ENCODE measurements around the gene NCEH1.

The NCEH1 gene

DNA sequence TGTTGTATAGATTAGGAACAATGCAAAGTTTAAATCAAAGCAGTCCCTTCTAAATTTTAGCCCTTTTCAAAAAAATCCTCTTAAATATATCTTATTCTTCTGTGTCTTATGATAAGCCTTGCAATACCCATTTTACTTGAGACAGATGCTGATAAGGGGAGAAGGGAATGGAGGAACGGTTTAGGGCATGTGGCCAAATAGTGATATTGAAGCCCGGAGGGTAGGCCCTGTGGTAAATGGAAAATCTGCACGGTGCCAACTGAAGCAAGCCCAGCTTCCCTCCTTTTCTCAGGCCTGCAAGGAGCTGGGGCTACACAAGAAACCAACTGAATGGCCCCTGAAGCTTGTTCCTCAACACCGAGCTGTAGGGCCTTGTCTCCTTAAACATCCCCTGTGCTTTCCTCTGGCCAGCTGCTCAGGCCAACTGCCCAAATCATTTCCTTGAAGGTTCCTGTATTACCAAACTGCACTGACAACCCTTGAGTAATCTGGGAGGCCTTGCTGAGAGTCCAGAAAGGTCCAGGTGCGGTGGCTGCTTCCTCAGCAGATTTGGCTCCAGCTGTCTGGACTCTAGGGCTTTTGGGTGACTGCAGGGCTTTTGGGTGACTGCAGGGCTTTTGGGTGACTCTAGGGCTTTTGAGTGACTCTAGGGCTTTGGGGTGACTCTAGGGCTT, 67.2 kb downstream of the NCEH1 start (continued):
- TF ChIP-seq, protein P1, sequence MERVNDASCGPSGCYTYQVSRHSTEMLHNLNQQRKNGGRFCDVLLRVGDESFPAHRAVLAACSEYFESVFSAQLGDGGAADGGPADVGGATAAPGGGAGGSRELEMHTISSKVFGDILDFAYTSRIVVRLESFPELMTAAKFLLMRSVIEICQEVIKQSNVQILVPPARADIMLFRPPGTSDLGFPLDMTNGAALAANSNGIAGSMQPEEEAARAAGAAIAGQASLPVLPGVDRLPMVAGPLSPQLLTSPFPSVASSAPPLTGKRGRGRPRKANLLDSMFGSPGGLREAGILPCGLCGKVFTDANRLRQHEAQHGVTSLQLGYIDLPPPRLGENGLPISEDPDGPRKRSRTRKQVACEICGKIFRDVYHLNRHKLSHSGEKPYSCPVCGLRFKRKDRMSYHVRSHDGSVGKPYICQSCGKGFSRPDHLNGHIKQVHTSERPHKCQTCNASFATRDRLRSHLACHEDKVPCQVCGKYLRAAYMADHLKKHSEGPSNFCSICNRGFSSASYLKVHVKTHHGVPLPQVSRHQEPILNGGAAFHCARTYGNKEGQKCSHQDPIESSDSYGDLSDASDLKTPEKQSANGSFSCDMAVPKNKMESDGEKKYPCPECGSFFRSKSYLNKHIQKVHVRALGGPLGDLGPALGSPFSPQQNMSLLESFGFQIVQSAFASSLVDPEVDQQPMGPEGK (CRISPR knock-in tag; IDR thresholded peaks at IDR 0.05; ENCODE audit: borderline replicate concordance): no peak
- no peak for TF ChIP-seq CSDC2 (CRISPR knock-in tag; IDR thresholded peaks at IDR 0.05)
- TF ChIP-seq OSR1 (CRISPR knock-in tag; IDR thresholded peaks at IDR 0.05): no peak
- TF ChIP-seq TOX (CRISPR knock-in tag; IDR thresholded peaks at IDR 0.05; ENCODE audit: borderline replicate concordance): no peak
- TF ChIP-seq ZFP30 (CRISPR knock-in tag; IDR thresholded peaks at IDR 0.05): no peak
- TF ChIP-seq ARNTL (CRISPR knock-in tag; IDR thresholded peaks at IDR 0.05; ENCODE audit: borderline replicate concordance, low read depth): no peak

DNA sequence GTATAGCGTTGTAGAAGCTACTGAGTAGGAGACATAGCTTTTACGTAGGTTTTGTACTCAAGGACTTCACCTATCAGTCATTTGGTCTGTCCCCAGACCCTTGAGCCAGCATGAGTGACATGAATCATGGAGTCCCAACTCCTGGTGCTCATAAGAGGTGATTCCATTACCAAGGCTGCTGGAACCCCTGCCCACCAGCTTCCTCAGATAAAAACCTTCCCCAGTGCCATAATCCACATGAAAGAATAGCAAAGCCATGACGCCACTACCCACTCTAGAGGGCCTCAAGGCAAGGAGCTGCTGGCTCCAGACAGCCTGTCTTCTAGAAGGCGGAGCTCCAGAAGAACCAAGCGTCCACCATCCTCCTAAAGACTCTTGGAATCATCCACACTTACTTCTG, 69.6 kb downstream of the NCEH1 start:
- no peak for ATAC-seq
- TF ChIP-seq TOX (CRISPR knock-in tag; IDR thresholded peaks at IDR 0.05; ENCODE audit: borderline replicate concordance): no peak
- TF ChIP-seq ZNF8 (CRISPR knock-in tag; IDR thresholded peaks at IDR 0.05): no peak
- TF ChIP-seq GLIS3 (CRISPR knock-in tag; IDR thresholded peaks at IDR 0.05): no peak
- TF ChIP-seq CSRNP3 (CRISPR knock-in tag; IDR thresholded peaks at IDR 0.05): no peak
- TF ChIP-seq ISL1 (CRISPR knock-in tag; IDR thresholded peaks at IDR 0.05): no peak
- no peak for TF ChIP-seq PPARA (CRISPR knock-in tag; IDR thresholded peaks at IDR 0.05; ENCODE audit: borderline replicate concordance)
- TF ChIP-seq BACH2 (CRISPR knock-in tag; IDR thresholded peaks at IDR 0.05; ENCODE audit: borderline replicate concordance): no peak
- TF ChIP-seq, protein P2, sequence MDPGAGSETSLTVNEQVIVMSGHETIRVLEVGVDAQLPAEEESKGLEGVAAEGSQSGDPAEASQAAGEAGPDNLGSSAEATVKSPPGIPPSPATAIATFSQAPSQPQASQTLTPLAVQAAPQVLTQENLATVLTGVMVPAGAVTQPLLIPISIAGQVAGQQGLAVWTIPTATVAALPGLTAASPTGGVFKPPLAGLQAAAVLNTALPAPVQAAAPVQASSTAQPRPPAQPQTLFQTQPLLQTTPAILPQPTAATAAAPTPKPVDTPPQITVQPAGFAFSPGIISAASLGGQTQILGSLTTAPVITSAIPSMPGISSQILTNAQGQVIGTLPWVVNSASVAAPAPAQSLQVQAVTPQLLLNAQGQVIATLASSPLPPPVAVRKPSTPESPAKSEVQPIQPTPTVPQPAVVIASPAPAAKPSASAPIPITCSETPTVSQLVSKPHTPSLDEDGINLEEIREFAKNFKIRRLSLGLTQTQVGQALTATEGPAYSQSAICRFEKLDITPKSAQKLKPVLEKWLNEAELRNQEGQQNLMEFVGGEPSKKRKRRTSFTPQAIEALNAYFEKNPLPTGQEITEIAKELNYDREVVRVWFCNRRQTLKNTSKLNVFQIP (CRISPR knock-in tag; IDR thresholded peaks at IDR 0.05; ENCODE audit: borderline replicate concordance, low read depth): no peak
- TF ChIP-seq TCF4 (CRISPR knock-in tag; IDR thresholded peaks at IDR 0.05; ENCODE audit: borderline replicate concordance): no peak
- no peak for TF ChIP-seq ZFP30 (CRISPR knock-in tag; IDR thresholded peaks at IDR 0.05)
- no peak for TF ChIP-seq ZFP3 (CRISPR knock-in tag; IDR thresholded peaks at IDR 0.05)
- no peak for TF ChIP-seq RARB (CRISPR knock-in tag; IDR thresholded peaks at IDR 0.05)
- TF ChIP-seq, protein P1 (CRISPR knock-in tag; IDR thresholded peaks at IDR 0.05; ENCODE audit: borderline replicate concordance): no peak
- no peak for TF ChIP-seq ESRRG (CRISPR knock-in tag; IDR thresholded peaks at IDR 0.05)
- no peak for TF ChIP-seq ARNTL (CRISPR knock-in tag; IDR thresholded peaks at IDR 0.05; ENCODE audit: borderline replicate concordance, low read depth)
- TF ChIP-seq SNAI2 (CRISPR knock-in tag; IDR thresholded peaks at IDR 0.05): no peak
- TF ChIP-seq ZNF70 (CRISPR knock-in tag; IDR thresholded peaks at IDR 0.05): no peak
- TF ChIP-seq ZC3H10 (CRISPR knock-in tag; IDR thresholded peaks at IDR 0.05): no peak
- TF ChIP-seq, protein P3, sequence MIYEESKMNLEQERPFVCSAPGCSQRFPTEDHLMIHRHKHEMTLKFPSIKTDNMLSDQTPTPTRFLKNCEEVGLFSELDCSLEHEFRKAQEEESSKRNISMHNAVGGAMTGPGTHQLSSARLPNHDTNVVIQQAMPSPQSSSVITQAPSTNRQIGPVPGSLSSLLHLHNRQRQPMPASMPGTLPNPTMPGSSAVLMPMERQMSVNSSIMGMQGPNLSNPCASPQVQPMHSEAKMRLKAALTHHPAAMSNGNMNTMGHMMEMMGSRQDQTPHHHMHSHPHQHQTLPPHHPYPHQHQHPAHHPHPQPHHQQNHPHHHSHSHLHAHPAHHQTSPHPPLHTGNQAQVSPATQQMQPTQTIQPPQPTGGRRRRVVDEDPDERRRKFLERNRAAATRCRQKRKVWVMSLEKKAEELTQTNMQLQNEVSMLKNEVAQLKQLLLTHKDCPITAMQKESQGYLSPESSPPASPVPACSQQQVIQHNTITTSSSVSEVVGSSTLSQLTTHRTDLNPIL (CRISPR knock-in tag; IDR thresholded peaks at IDR 0.05; ENCODE audit: low read depth): no peak

GRCh38 chr3:172640751-172641150, 70.1 kb downstream of the NCEH1 start:
- ATAC-seq: no peak
- TF ChIP-seq ISL1 (CRISPR knock-in tag; IDR thresholded peaks at IDR 0.05): no peak
- TF ChIP-seq SNAI2 (CRISPR knock-in tag; IDR thresholded peaks at IDR 0.05): no peak
- no peak for TF ChIP-seq TOX (CRISPR knock-in tag; IDR thresholded peaks at IDR 0.05; ENCODE audit: borderline replicate concordance)
- TF ChIP-seq ESRRG (CRISPR knock-in tag; IDR thresholded peaks at IDR 0.05): no peak
- no peak for TF ChIP-seq CSDC2 (CRISPR knock-in tag; IDR thresholded peaks at IDR 0.05)
- no peak for TF ChIP-seq PPARA (CRISPR knock-in tag; IDR thresholded peaks at IDR 0.05; ENCODE audit: borderline replicate concordance)
- no peak for TF ChIP-seq BACH2 (CRISPR knock-in tag; IDR thresholded peaks at IDR 0.05; ENCODE audit: borderline replicate concordance)
- TF ChIP-seq OSR1 (CRISPR knock-in tag; IDR thresholded peaks at IDR 0.05): no peak
- TF ChIP-seq ZFP30 (CRISPR knock-in tag; IDR thresholded peaks at IDR 0.05): no peak
- TF ChIP-seq, protein P3 (CRISPR knock-in tag; IDR thresholded peaks at IDR 0.05; ENCODE audit: low read depth): no peak
- TF ChIP-seq, protein P2 (CRISPR knock-in tag; IDR thresholded peaks at IDR 0.05; ENCODE audit: borderline replicate concordance, low read depth): no peak
- TF ChIP-seq ZC3H10 (CRISPR knock-in tag; IDR thresholded peaks at IDR 0.05): no peak
- no peak for TF ChIP-seq ZNF565 (CRISPR knock-in tag; conservative IDR thresholded peaks at IDR 0.05; ENCODE audit: low read depth)
- TF ChIP-seq, protein P1 (CRISPR knock-in tag; IDR thresholded peaks at IDR 0.05; ENCODE audit: borderline replicate concordance): no peak

Data from SK-N-SH treated with all-trans-retinoic acid at 6 μM for 48 hours (cell line).